A549 (cell line): ENCODE results near the gene DDAH2.

Source experiments
- HOXA7 ChIP-seq: fragments of 250-450 bp; sonication (Bioruptor Pico); IDR thresholded peaks from 2 replicates; pipeline ENCODE4 v1.5.0; 2020; ENCODE audit warnings: mild to moderate bottlenecking, moderate library complexity
- POLR2A ChIP-seq: IDR thresholded peaks from 2 replicates; pipeline ENCODE4 v1.6.1; 2012; ENCODE audit warnings: mild to moderate bottlenecking, low read length

GRCh38 chr6:31769684-31770371 is 40.7 kb upstream of the DDAH2 start:
- no peak for TF ChIP-seq HOXA7 (CRISPR knock-in tag)
- TF ChIP-seq POLR2A = no peak
